Eye (tissue), 1 donor: ENCODE data around the gene ADH6.
"Not testable (repeated sequence)": the region's sequence is repeated elsewhere in the genome, so short reads cannot be mapped to it uniquely, and the experiment has no call there.

ENCODE experiments used
- DNase-seq: peaks from one replicate; pipeline ENCODE4 v3.0.0-alpha.2; 2015

Gene ADH6

GRCh38 chr4:99219072-99219471, at the start of gene ADH6:
ADH6 (minus strand) TSS chr4:99219246; CDS start chr4:99219152, 94 bp downstream.
- no peak for DNase-seq

DNA sequence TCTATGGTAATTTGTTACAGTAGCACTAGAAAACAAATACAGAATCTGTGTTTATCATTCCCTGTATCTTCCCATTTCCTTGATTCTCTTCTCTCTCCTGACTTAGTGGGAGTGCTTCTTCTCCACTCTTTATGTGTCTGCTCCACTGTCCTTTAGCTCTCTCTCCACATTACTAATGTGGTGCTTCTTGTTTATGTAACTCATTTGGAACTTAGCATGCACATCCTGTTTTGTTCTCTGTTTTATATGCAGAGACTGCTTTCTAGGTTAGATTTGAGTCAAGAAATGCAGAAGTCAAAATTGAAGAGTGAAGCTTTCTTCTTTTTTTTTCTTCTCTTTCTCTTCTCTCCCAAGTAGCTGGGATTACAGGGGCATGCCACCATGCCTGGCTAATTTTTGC, 45.9 kb upstream of the ADH6 start:
- DNase-seq = no peak

DNA sequence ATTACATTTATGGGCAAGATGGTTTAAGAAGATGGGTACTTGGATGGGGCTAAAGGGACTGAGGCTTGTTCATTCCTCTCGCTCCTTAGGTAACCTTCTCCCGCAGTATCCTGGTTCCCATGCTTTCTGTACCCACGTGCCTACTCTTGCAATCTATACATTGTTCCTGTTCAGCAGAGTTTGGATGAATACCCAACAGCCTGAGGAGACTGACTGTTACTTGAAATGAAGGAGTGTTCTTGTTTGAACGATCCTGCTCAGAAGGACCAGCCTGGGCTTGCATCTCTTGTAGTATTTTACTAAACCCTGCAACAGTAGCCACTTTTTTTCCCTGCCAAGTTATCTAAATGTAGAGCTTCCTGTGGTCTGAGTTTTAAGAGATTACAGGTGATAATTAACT, 33.7 kb upstream of the ADH6 start:
- no peak for DNase-seq

- no peak for DNase-seq
These were observed 29.7 kb upstream of the ADH6 start for GRCh38 chr4:99248714-99249113.

- no peak for DNase-seq
These were observed 16.9 kb upstream of the ADH6 start for GRCh38 chr4:99235955-99236354.

DNA sequence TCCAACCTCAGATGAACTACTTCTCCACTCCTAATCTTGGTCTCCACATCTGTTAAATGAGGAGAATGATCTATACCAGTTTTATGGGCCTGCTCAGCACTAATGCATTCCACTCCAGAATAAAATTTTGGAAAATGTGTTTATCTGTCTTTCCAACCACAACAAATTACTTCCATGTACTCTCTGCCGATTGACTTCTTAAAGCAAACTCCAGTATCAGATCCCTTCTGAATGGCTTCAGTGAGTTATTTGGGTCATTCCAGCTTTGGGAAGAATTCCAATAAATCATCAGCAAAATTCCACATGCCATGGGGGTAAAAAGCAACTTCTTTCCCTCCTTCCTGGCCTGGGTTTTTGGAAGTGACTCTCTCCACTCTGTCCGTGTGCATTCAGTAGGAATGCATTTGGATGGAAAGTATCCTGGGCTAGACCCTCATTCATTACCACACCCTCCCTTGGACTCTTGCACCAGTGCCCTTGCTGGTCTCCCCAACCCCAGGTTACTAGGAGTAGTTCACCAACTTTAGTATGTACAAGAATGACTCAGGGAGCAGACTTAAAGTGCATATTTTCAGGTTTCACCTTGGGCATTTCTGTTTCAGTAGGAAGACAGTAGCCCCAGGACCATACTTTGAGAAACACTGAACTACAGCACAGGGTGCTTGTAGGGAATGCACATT, 15.4 kb upstream of the ADH6 start:
- no peak for DNase-seq

DNA sequence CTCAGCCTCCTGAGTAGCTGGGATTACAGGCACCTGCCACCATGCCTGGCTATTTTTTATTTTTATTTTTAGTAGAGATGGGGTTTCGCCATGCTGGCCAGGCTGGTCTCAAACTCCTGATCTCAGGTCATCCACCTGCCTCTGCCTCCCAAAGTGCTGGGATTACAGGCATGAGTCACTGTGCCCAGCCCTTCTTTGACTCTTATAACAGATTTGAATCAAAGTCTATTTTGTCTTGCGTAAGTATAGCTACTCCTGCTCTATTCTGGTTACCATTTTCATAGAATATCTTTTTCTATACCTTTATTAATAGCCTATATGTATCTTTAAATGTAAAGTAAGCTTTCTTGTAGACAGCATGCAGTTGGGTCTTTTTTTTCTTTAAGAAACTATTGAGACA, 14.4 kb upstream of the ADH6 start:
- DNase-seq = not testable (repeated sequence)

GRCh38 chr4:99228706-99229105, 9.7 kb upstream of the ADH6 start:
- DNase-seq = not testable (repeated sequence)

DNA sequence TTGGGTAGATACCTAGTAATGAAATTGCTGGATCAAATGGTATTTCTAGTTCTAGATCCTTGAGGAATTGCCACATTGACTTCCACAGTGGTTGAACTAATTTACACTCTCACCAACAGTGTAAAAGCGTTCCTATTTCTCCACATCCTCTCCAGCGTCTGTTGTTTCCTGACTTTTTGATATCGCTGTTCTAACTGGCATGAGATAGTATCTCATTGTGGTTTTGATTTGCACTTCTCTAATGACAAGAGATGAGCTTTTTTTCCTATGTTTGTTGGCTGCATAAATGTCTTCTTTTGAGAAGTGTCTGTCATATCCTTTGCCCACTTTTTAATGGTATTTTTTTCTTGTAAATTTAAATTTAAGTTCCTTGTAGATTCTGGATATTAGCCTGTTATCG, 8.6 kb upstream of the ADH6 start:
- DNase-seq = not testable (repeated sequence)

- peak; percentile 3 for DNase-seq
These were observed 2.9 kb upstream of the ADH6 start for GRCh38 chr4:99221980-99222379.

GRCh38 chr4:99219479-99219878, 433 bp upstream of the ADH6 start:
- no peak for DNase-seq

DNA sequence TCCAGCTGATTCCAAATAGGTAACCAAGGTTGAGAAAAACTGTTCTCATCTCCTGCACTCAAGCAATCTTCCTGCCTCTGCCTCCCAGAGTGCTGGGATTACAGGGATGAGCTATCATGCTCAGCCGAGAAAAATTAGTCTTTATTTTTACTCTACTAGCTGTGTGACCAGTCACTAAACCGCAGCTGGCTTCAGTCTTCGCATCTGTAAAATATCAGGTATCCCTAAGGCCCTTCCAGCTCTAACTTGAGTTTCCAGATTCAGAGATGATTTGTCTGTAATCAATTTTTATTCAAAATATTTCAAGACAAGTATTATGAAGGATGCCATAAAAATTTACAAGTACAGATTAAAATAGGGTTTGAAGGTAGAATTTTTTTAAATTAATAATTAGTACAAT, 3.5 kb downstream of the ADH6 start:
- DNase-seq = no peak

DNA sequence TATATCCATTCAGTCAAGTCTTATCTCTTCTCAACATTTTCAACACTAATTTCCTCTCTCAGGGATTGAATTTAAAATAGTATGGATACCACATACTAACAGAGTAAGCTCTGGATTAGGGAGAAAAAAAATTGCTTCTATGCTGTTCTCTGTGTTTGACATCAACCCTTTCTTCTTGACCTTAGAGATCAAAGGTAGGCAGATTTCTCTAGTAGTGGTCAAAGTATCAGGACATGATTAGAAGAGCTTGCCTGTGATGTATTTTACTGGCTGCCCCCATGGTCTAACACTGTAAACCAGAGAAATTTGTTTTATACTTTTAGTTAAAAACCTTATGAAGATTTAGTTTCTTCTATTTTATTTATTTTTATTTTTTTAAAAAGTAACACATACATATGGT, 8.3 kb downstream of the ADH6 start:
- DNase-seq = no peak

GRCh38 chr4:99209671-99210070, 9.4 kb downstream of the ADH6 start:
- DNase-seq = no peak

DNA sequence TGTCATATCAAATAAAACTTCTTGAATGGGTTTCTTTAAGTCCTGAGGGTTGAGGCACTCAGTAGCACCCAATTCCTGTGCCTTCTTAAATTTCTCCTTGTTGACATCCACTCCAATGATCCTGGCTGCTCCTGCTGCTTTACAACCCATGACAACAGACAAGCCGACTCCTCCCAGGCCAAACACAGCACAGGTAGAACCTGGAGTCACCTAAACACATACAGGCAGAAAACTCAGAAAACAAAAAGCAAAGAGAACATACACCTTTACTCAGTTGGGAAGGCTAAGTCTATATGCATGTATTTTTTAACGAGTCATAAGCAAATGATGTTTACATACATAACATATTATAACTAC, 10.3 kb downstream of the ADH6 start:
- no peak for DNase-seq

DNA sequence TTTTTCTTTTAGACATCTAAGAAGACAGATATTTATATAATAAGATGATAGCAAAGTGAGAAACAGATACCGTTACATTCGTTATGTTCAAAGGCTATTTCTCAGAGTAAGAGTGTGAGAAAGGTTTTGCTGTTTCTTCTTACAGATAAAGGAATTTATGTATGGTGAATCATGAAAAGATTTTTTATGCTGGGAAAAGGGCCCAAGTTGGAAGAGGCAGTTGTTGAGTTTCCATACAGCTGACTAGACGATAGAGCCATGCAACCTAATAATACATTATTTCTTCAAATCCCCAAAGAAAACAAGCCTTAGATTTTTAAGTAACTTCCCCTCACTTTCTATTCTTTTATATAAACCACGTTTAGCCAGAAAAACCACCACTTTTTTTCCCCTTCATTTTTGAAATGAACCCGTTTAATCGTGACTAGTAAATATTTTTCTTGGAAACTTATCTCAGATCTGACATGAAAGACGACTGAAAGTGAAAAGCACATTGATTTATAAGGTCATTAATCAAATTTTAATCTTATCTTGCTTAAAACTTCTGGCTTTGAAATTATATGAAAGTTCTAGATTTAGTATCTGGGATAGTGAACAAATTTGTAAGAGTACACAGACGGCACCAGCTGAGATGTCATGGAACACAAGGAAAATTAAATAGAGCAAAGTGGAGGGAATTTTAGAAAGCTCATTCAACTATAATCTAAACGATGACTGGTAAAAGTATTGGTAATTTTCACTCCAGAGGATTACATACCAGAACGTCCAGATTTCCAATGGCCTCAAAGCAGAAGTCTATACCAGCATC, 10.9 kb downstream of the ADH6 start:
- DNase-seq = no peak

GRCh38 chr4:99207069-99207743, 11.8 kb downstream of the ADH6 start:
- no peak for DNase-seq

GRCh38 chr4:99205153-99205979, 13.7 kb downstream of the ADH6 start:
- DNase-seq = peak; percentile 59

- DNase-seq = no peak
These were observed 16.5 kb downstream of the ADH6 start for GRCh38 chr4:99202536-99202935.

- no peak for DNase-seq
These were observed 17.0 kb downstream of the ADH6 start for GRCh38 chr4:99202094-99202493.

DNA sequence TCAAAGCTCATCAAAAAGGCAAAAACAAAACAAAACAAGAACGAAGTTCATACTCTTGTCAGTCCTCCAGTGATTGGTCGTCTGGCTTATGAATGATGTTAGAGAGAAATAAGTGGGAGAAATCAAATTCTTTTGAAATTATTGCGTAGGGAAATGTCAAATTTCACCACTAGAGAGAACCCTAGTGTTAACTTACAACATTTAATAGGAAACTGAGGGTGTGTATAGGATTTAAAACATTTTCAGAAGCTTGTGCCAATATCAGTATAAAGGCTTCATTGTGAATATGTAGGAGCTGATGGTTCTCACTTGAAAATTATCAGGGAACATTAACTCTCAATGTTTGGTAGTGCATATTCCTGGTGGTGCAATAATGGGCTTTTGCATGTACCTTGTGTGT, 17.4 kb downstream of the ADH6 start:
- DNase-seq = peak; percentile 23

DNA sequence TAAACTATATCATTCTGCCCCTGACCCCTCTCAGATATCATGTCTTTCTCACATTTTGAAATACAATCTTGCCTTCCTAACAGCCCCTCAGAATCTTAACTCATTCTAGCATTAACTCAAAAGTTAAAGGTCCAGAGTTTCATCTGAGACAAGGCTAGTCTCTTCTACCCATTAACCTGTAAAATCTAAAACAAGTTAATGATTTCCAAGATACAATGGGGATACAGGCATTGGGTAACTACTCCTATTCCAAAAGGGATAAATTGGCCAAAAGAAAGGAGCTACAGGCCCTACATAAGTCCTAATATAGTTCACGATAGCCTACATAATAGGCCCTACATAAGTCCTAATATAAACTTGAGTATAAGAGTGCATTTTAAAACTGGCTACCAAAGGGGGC, 18.9 kb downstream of the ADH6 start:
- no peak for DNase-seq

DNA sequence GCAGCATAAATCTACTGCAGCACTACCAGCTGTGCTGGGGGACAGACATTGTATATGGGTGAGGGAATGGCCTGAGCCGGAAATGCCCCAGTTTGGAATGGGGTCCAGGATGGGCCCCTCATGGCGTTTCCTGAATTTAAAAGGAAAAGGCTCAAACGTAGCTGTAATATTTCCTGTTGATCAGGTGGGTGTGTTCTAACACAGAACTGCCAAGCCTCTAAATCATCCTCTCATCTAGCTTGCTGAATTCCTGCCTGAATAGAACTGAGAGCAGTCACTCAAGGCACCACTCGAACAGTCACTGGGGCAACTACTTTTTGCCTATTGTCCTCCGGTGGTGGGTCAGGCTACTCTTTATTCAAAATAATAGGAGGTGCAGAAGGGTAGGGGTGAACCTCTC, 28.7 kb downstream of the ADH6 start:
- DNase-seq = no peak
